Ishikawa (cell line): ENCODE results near the gene TRMT61B.

ENCODE experiments used
- CEBPB ChIP-seq: IDR thresholded peaks from 2 replicates; pipeline ENCODE4 v1.6.1; 2012
- CREB1 ChIP-seq: IDR thresholded peaks from 2 replicates; pipeline ENCODE4 v1.6.1; 2012; ENCODE audit warnings: low read depth
- EGR1 ChIP-seq: IDR thresholded peaks from 2 replicates; pipeline ENCODE4 v1.6.1; 2012
- EP300 ChIP-seq: IDR thresholded peaks from 2 replicates; pipeline ENCODE4 v1.6.1; 2012; ENCODE audit warnings: borderline replicate concordance
- FOXM1 ChIP-seq: IDR thresholded peaks from 2 replicates; pipeline ENCODE4 v1.6.1; 2012; ENCODE audit warnings: low read depth, borderline replicate concordance
- NFIC ChIP-seq: IDR thresholded peaks from 2 replicates; pipeline ENCODE4 v1.6.1; 2012
- RAD21 ChIP-seq: IDR thresholded peaks from 2 replicates; pipeline ENCODE4 v1.6.1; 2012; ENCODE audit warnings: low read depth
- TAF1 ChIP-seq: IDR thresholded peaks from 2 replicates; pipeline ENCODE4 v1.6.1; 2012; ENCODE audit warnings: low read depth, mild to moderate bottlenecking
- TCF12 ChIP-seq: IDR thresholded peaks from 2 replicates; pipeline ENCODE4 v1.6.1; 2012; ENCODE audit warnings: low read depth
- TEAD4 ChIP-seq: IDR thresholded peaks from 2 replicates; pipeline ENCODE4 v1.6.1; 2012
- YY1 ChIP-seq: IDR thresholded peaks from 2 replicates; pipeline ENCODE4 v1.6.1; 2012; ENCODE audit warnings: low read depth
- ZBTB7A ChIP-seq: IDR thresholded peaks from 2 replicates; pipeline ENCODE4 v1.6.1; 2012; ENCODE audit warnings: low read depth
- TF ChIP-seq, protein P1 (sequence below): IDR thresholded peaks from 2 replicates; pipeline ENCODE4 v1.6.1; 2012; ENCODE audit warnings: low read depth, mild to moderate bottlenecking
- TF ChIP-seq, protein P2 (sequence below): IDR thresholded peaks from 2 replicates; pipeline ENCODE4 v1.6.1; 2012
- TF ChIP-seq, protein P3 (sequence below): IDR thresholded peaks from 2 replicates; pipeline ENCODE4 v1.6.1; 2012

Gene TRMT61B

DNA sequence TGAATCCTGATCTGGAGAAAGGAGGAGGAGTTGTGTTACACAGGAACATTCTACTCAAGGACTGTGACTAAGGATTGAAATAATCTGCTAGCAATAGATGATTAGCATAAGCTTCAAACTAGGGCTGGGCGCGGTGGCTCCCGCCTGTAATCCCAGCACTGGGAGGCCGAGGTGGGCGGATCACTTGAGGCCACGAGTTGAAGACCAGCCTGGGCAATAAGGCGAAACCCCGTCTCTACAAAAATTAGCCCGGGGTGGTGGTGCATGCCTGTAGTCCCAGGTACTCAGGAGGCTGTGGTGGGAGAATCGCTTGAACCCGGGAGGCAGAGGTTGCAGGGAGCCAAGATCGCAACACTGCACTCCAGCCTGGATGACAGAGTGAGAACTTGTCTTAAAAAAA lies 1.5 kb downstream of the TRMT61B start:
- TF ChIP-seq TEAD4 (no peak), TAF1 (no peak), EP300 (no peak), YY1 (no peak), EGR1 (no peak), RAD21 (no peak), TCF12 (no peak), ZBTB7A (no peak), FOXM1 (no peak), CREB1 (no peak)
- TF ChIP-seq, protein P1, sequence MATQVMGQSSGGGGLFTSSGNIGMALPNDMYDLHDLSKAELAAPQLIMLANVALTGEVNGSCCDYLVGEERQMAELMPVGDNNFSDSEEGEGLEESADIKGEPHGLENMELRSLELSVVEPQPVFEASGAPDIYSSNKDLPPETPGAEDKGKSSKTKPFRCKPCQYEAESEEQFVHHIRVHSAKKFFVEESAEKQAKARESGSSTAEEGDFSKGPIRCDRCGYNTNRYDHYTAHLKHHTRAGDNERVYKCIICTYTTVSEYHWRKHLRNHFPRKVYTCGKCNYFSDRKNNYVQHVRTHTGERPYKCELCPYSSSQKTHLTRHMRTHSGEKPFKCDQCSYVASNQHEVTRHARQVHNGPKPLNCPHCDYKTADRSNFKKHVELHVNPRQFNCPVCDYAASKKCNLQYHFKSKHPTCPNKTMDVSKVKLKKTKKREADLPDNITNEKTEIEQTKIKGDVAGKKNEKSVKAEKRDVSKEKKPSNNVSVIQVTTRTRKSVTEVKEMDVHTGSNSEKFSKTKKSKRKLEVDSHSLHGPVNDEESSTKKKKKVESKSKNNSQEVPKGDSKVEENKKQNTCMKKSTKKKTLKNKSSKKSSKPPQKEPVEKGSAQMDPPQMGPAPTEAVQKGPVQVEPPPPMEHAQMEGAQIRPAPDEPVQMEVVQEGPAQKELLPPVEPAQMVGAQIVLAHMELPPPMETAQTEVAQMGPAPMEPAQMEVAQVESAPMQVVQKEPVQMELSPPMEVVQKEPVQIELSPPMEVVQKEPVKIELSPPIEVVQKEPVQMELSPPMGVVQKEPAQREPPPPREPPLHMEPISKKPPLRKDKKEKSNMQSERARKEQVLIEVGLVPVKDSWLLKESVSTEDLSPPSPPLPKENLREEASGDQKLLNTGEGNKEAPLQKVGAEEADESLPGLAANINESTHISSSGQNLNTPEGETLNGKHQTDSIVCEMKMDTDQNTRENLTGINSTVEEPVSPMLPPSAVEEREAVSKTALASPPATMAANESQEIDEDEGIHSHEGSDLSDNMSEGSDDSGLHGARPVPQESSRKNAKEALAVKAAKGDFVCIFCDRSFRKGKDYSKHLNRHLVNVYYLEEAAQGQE = no peak
- TF ChIP-seq, protein P2, sequence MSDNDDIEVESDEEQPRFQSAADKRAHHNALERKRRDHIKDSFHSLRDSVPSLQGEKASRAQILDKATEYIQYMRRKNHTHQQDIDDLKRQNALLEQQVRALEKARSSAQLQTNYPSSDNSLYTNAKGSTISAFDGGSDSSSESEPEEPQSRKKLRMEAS = no peak
- TF ChIP-seq, protein P3, sequence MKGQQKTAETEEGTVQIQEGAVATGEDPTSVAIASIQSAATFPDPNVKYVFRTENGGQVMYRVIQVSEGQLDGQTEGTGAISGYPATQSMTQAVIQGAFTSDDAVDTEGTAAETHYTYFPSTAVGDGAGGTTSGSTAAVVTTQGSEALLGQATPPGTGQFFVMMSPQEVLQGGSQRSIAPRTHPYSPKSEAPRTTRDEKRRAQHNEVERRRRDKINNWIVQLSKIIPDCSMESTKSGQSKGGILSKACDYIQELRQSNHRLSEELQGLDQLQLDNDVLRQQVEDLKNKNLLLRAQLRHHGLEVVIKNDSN = no peak

DNA sequence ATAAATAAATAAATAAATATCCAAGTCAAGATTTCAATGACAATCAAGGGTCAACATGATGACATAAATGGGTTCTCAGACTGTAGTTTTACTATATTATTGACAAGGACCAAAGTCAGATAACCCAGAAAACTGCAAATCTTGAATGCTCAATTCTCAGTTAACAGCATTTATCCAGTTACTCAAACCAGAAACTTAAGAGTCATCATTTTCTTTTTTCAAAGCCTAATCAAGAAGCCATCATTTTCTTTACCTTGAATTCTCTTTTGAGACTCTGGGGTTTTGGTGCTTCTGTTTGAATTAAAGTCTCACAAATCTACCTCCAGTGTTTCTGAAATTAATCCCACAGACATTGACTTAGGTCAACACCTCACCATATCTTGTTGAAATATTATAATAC lies 14.1 kb downstream of the TRMT61B start:
- TF ChIP-seq YY1 = no peak
- no peak for TF ChIP-seq CREB1
- TF ChIP-seq EP300 = no peak
- TF ChIP-seq TCF12 = no peak
- TF ChIP-seq, protein P1 = no peak
- no peak for TF ChIP-seq ZBTB7A
- TF ChIP-seq FOXM1 = no peak
- no peak for TF ChIP-seq TEAD4
- TF ChIP-seq, protein P3 = no peak
- TF ChIP-seq TAF1 = no peak
- TF ChIP-seq EGR1 = no peak
- TF ChIP-seq NFIC = no peak
- TF ChIP-seq RAD21 = no peak
- TF ChIP-seq, protein P2 = no peak

DNA sequence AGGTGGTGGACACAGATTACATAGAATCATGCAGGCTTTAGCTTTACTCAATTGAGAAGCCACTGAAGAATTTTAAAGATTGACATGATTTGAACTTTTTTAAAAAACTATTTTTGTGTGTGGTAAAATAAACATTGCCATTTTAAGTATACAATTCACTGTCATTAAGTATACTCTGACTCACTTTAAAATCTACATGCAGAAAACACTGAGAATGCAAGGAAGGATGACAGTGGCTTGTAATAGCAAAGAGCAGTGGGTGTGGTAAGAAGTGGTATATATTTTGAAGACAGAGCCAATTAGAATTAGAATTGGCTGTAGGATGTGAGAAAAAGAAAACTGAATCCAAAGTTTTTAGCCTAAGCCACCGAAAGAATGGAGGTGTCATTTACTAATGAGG lies 14.9 kb downstream of the TRMT61B start:
- TF ChIP-seq TCF12 (no peak), TAF1 (no peak), EP300 (no peak)

DNA sequence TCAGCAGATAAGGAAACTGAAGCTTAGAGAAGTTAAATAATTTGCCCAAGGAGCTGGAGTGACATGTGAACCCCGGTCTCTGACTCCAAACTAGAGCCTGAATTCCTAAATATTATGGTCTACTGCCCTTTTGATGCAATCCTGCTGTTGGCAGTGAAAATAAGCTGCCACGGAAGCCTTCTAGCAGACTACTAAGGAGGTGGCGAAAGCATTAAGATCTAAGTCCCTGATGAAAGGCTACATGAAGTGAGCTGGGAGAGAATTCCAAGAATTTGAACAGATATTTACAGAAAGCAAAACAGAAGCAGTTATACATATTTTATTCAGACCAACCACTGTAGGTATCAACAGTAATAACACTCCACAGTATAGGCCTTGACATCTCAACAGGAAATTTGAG lies 28.1 kb downstream of the TRMT61B start:
- TF ChIP-seq CEBPB = no peak
- no peak for TF ChIP-seq FOXM1
- no peak for TF ChIP-seq YY1
- TF ChIP-seq, protein P3 = no peak

DNA sequence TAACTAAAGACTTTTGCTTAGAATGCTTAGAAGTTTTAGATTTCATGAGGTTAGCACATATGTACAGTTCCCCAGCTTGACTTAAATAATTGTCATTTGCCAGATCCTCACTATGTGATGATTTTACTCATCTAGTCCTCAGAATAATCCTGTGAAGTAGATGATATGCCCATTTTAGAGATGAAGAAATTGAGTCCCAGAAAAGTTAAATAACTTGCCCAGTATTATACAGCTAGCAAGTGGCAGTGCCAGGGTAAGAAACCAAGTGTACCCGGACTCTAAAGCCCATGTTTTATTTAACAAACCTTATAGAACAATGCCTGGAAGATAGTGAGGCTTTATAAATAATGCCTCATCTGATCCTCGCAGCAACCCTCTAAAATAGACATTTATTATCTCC lies 31.1 kb downstream of the TRMT61B start:
- TF ChIP-seq TCF12 (no peak), CREB1 (no peak), TEAD4 (no peak), RAD21 (no peak), TAF1 (no peak), FOXM1 (no peak), EP300 (no peak), ZBTB7A (no peak), YY1 (no peak), EGR1 (no peak), NFIC (no peak), CEBPB (no peak)
- TF ChIP-seq, protein P1 = no peak
- TF ChIP-seq, protein P3 = no peak
- TF ChIP-seq, protein P2 = no peak
